ENCODE results near the gene NEU2.

NEU2 gene

DNA sequence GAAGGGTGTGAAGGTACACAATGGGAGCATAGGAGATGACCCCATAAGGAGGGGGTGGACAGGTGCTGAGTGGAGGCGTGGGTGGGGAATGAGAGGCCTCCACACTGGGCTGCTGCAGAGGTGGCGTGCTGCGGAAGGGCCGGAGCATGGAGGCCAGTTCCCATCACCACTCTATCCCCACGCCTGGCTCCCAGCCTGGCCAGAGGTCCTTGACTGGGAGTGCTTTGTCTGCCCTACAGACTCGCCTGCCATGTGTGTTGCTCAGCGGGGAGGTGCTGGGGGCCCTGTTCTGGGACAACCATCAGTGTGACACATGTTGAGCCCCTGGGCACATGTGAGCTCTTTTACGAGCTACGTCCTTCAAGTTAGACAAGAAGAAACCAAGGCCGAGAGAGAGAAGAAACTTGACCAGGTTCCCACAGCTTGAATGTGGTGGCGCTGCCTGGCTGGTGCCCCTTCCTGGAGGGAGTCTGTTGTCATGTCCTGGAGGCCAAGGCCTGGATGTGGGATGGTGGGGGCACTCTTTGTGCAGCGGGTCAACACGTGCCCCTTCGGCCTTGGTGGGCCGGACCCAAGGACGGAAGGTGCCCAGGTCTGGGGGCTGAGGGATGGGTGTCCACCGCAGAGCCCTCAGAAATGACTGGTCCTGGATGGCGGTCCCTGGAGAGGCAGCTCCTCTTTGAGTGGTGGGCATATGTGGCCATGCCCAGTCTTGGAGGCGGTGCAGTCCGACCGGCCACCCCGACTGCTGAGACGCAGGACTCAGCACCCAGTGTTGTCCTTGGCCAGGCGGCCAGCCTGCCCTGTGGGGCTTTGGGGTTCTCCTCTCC is 26.5 kb downstream of the NEU2 start:
- no peak for DNase-seq

DNA sequence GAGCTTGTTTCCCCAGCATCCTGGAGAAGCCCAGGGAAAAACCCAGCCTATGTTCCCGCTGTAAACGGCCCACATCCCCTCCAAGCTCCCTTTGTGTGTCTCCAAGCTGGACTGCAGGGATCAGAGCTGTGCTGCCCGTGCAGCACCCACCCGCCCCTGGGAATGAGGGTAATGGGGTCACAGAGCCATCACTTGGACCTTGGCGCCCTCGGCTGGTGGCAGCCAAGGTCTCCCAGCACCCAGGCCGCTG is 27.0 kb downstream of the NEU2 start:
- no peak for DNase-seq

DNA sequence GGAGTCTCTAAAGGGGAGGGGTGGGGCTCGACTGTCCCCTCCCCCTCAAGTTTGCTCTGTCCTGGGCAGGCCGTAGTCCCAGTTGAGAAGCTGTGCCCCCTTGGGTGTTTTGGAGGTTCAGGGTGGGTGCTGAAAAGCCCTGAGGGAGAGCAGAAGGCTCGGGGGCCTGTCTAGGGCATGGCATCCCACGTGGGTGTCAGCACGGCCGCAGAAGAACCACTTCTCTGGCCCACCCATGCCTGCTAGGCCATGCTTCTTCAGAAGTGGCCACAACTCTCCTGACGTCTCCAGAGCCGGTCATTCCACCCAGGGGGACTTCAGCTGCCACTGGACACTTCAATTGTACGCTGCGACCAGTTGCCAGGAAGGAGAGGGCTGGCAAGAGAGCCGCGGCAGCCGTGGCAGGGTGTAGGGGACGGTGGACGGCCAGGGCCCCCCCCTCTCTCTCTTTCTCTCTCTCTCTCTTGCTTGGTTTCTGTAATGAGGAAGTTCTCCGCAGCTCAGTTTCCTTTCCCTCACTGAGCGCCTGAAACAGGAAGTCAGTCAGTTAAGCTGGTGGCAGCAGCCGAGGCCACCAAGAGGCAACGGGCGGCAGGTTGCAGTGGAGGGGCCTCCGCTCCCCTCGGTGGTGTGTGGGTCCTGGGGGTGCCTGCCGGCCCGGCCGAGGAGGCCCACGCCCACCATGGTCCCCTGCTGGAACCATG is 27.5 kb downstream of the NEU2 start, which contains the start of gene INPP5D:
TSS of gene INPP5D (plus strand) at position 546 of the 704 bp plus-strand sequence. CDS start at position 683, 137 bp downstream.
- DNase-seq = peak; percentile 87 to 88

DNA sequence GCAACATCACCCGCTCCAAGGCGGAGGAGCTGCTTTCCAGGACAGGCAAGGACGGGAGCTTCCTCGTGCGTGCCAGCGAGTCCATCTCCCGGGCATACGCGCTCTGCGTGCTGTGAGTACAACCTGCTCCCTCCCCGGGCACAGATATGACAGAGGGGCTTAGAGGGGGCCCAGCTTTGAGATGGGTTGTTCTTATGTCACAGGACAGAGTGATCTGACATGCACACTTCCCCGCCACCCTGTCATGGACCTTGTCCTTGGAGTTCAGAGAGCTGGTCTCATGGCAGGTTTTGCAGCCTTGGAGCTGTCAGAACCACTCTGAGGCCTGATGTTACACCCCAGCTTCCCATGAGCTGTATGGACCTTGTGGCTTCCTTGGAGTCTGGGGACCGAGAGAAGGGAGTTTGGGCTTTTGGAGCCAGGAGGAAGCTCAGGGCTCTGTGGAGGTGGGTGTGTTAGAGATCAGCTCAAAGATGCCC is 28.1 kb downstream of the NEU2 start:
- no peak for DNase-seq

DNA sequence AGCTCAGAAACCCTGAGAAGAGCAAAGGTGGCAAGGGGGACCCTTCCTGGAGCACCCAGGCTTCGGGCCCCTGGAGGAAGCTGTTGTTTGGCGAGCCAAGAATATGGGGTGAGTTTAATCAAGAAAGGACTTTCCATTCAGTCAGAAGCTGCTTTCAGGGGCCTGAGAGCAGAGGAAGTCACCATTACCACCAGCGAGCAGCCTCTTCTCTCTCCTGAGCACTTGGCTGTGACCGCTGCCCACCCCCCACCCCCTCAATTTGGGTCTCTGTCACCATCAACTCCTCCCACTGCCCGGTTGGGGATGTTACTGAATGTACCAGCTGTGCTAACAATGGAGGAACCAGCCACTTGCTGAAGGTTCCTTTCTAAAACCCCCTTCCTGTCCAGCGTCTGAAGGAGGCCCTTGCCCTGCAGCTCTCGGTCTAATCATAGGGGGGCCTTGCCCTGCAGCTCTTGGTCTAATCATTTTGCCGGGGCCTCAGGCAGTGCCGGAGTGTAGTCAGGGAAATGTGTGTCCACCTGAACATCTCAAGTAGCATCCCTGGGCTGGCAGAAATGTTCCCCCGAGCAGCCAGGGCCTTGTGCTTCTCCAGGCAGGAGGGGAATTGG is 28.6 kb downstream of the NEU2 start:
- DNase-seq = peak; percentile 64 to 83

DNA sequence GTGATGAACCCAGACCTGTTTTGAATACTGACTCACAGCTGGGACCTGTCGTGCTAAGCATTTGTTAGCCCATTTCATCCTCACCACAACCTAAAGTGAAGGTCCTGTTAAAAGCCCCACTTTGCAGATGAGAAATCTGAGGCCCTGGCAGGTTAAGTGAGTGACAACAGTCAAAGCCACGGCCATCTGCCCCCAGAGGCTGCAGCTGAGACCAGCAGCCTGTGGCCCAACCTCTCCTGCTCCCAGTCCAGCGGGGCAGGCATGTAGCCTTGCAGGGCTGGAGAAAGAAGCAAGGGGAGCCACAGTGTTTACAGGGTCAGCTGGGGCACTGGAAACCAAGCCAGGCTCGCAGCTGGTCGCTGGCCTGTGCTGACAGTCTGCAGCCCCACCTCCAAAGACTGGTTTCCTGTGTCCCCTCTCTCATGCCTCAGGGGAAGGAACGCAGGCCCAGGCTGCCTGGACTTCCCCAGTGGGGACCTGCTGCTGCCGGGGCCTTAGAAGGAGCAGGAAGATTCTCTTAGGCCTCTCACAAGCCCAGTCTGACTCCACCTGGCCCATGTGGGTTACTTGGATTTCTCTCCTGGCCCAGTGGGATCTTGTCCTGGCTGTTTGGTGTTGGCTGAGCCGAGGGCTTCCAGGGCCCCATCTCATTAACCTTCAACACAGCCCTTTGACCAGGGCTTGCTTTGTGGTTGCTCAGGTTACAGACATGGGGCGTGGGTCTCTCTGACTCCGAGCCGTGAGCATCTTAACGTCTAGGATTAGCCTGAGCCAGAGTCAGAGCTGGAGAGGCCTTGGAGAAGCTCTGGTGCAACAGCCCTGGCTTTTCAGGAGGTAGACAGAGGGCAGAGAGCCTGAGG is 29.3 kb downstream of the NEU2 start:
- peak; percentile 41 to 43 for DNase-seq

DNA sequence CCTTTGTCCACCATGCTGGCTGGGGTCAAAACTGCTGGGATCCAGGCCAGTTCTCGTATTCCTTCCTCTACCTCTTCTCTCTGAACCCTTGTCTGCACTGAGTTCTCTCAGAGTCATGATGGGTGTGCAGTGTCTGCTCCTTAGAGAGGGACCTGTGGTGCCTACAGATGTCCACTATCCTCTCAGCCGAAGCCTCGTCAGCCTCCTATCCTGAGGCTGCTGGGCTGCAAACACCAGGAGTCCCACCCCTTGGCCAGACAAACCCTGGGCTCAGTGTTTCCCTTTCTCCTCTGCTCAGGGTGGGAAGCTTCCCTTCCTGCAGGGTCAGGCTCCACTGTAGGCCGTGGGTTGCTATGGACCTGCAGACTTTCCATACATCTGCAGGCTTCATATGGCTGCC is 30.0 kb downstream of the NEU2 start:
- DNase-seq = peak in 1 of 2 donors; percentile 34

DNA sequence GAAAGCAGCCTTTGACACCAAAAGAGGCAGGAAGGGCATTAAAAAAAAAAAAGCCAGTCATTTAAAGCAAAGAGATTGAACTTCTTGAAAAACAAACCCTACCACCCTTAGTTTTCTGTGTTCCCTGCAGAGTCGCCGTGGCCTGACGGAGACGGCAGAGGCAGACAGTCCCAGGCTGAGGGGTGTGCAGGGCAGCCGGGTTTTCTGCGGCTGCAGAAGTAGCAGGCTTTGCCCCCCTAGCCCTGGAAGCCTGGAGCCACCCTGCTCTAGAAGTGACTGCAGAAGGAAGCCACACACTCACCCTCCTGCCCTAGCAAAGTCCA is 30.4 kb downstream of the NEU2 start:
- no peak for DNase-seq

DNA sequence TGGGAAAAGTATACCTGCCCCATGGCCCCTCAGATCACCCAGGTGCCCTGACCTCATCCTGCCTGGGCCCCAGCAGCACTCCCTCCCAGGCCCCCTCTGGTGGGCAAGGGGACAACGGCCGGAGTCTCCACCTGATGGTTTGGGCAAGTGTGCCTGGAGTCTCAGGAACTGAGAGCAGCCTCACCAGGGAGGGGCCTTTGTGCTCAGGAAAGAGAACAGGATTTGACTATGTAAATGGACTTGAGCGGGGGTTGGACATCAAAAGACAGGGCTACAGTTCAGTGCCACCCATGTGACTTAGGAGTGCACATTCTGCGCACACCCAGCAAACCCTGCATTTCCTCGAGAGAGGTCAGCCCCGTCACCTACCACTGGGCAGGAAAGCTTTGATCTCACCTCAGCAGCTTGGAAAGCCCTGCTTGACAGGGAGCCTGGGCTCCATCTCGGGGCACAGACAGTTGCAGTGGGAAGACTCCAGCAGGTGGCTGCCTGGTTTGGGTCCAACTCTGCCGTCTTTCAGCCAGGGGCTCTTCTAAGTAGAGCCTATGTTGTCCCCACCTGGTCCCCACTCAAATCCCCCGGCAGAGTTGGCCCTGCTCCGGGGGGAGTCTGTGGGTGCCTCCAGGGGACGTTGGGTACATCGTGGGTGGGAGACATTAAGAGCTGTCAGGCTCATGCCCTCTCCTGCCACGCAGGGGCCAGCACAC is 30.9 kb downstream of the NEU2 start:
- DNase-seq = peak in 1 of 2 donors; percentile 31

DNA sequence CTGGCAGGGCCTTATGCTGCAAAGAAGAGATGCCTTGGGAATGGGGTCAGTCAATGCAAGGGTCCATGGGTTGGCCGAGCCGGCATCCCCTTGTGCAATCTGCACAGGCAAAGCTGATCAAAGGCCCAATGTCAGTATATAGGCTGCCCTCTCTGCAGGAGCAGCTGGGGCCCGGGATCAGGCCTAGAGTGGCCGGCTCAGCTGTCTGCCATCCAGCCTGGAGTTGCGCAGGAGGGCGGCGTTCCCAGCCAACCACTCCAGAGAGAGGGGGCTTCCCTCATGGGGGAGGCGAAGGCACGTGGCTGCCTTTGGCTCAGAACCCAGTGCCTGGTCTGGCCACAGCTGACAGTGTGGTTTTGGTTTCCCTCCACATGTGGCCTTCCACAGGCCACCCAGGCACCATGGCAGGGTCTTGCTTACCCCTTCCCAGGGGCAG is 31.5 kb downstream of the NEU2 start:
- no peak for DNase-seq

DNA sequence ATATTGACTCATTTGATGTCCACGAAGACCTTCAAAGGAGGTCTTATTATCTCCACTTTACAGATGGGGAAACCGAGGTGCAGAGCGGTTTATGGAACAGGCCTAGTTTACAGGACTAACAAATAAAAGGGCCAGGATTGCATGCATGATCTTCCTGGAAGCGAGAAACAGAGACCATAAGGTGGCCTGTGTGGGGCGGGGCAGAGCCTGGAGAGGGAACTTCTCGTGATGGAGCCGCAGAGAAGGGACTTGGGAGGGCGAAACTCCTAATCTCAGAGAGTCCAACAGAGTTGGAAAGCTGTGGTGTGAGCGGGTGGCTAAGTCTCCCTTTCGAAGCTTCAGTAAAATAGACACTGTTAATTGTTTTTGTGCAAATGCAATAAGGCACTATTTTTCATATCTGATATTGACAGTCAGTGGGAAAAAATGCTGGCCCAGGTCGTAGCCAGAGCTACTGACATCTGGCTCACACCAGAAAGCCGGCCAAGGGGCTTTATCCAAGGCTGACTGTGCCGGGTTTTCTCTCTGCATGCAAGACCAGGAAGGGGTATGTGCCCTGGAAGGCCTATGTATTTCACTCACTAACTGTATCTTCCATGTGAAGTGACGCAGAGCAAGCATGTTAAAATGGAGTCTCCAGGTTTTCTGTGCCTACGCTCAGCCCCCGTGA is 32.2 kb downstream of the NEU2 start:
- DNase-seq = no peak

DNA sequence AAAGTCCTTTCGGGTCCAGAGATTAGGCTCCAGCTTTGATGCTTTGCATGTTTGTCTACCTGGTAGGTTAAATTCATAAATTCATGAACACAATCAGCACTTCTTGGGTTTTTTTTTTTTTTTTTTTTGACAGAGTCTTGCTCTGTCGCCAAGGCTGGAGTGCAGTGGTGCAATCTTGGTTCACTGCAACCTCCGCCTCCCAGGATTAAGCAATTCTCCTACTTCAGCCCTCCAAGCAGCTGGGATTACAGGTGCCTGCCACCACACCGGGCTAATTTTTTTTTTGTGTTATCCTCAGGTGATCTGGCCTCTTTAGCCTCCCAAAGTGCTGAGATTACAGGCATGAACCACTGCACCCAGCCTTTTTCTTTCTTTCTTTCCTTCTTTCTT is 32.7 kb downstream of the NEU2 start:
- DNase-seq = peak; percentile 24 to 32

DNA sequence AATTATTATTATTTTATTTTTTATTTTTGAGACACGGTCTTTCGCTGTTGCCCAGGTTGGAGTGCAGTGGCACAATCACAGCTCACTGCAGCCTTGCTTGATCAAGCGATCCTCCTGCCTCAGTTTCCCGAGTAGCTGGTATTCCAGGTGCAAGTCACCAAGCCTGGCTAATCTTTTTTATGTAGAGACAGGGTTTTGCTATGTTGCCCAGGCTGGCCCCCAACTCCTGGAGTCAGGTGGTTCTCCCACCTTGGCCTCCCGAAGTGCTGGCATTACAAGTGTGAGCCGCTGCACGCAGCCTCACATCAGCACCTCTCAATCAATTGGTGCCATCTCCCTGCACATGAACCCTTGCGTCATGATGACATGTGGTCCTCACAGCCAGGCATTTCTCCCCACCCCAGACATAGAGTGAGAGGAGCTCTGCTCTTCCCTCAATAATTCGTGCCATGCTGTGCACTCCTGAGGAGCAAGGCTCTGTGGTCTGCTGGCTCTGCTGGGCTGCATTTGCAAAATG is 33.5 kb downstream of the NEU2 start:
- DNase-seq = no peak

DNA sequence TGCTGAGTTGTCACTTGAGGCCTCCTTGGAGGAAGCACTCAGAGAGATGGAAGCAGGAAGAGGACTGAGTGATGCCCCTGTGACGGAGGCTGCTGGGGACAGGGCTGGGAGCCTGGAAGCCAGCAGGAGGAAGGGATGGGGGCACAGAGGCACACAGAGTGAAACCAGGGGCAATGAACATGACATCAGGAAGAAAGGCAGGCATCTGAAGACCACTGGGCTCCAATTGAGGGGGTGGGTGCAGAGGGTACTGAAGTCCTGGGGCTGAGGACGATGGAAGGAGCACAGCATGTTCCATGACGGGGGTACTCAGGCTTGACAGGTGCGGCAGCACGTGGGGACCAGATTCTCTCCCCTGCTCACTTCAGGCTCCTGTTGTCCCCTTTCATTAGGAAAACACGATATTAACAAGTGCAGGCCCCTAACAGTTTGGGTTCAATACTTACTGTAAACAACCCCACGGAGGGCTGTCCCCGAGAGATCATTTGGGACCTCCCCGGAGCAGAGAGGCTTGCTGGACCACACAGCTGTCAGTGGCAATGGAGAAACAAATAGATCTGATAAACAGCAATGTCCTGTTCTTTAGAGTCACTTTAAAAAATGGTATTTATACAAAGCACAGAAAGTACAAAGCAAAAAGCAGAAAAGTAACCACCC is 36.4 kb downstream of the NEU2 start:
- DNase-seq = no peak

DNA sequence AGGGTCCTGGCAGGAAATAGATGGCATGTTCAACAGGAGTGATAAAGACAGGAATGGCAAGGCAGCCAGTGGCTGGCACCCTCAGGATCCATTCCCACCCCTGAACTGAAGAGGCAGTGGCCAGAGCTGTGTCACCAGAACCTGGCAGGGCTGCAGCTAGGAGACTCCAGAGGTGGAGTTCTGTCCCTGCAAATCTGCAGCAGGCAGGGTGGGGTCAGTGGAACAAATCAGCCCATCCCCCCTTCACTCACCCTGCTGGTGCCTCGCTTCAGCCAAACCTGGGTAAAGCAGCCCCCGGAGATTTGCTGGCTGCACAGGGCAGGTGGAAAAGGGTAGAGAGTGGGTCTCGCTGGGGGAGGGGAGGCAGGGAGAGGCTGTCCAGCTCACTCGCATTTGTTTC is 40.4 kb downstream of the NEU2 start:
- DNase-seq = no peak

DNA sequence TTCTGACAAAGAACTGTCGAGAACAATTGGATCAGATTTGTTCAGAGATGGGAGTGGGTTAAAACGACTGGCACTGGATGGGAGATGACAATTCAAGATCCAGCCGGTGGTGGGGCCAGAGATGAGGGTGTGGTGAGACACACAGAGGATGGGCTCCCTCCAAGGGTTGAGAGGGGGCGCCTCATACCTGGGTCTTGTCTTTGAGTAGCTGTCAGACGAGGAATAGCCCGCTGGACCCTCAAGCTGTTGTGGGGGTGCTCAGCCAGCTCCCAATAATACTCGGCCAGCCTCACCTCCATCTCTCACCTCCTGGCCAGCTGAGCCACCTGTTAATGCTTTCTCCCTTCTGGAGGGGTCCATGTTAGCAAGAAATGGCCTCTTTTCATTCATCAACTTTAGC is 41.6 kb downstream of the NEU2 start:
- DNase-seq = no peak

DNA sequence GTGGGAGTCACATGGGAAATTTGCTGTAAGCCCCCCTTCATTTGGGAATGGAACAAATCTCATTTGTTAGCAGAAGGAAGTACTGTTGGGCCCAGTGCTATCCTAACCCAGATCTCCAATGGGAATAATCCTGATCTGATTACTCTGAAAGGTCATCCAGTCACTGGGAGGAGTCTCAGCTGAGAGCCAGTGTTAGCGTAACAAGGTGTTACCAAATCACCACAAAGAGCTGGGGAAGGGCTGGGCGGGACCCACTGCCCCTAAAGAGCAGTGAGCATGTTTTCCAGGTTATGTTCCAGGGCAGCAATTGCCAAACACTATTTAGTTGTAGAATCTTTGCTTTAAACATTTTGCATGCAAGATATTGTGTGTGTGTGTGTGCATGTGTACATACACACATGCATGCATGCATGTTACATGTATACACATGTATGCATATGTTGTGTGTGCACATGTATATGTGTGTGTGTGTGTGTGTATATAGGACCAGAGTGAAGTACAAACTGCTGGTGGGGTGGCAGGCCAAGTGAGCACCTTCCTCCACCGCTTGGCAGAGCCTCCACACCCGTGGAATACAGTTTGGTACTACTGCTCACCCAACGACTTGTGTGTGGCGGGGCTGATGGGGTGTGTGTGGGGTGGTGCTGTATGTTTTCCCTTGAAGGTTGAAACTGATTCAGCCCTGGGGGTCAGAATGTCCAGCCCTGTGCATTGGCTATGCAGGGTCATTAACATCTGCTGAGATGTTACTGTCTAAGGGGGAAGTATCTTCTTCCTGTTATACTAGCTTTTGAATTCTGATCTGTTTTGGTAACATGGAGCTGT is 42.9 kb downstream of the NEU2 start:
- DNase-seq = peak; percentile 48 to 49

DNA sequence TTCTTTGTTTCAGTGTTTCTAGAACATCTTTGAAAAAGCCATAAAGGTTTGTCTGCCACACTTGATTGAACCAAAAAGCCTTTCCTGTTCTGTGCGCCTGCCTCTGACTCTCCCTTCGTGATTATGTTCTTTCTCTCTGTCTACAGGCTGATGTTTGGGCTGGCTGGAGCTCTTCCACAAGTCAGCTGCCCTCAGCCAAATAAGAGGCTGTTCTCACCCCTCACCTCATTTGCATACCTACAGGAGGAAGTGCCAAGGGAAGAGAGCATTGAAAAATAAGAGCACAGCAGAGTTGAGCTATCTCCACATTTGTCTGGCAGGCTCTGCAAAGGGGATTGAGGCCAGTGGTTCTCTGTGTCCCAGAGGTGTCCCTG is 43.5 kb downstream of the NEU2 start:
- DNase-seq = peak; percentile 65

DNA sequence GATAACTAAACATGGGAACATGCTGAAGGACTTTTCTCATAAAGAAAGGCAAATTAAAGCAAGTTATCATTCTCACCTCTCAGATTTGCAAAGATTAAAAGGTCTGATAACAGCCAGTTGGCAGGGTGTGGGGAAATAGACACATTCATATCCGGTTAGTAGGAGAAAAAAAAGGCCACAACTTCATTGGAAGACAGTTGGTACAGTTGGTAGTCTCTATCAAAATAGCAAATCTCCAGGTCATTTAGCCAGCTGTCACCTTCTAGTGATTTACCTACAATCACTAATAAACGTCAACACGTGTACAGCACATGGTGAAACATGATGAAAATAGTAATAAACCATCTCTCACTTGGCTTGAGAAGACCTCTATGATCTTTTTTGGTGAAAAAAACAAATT is 44.3 kb downstream of the NEU2 start:
- no peak for DNase-seq

DNA sequence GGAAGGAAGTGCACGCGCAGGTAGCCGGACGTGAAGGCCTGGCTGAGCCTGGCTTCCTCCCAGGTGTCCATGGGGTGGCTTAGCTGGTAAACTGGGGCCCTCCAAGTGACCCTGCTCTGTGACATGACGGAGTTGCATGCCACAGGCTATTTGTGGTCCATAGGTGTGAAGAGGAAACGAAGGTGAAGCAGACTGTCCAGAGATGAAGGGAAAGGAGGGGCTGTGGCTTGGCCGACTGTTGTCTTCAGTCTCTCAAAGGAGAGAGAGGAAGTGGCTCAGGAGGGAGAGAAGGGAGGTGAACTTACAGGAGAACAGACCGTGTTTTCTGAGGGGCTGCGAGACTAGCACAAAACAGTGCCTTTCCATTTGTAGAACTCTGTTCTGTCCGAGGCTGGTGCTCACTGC is 47.0 kb downstream of the NEU2 start:
- no peak for DNase-seq
